Keratinocyte (primary cell): Measurements from ENCODE around the gene ZDHHC1. TPM values are rescaled to one million over a fixed set of nuclear protein-coding genes. Genes with fewer than 3 reads are reported as not detected.

Source experiments
- DNase-seq: peaks from one replicate; pipeline ENCODE4 v3.0.0-alpha.2; 2011; ENCODE audit warnings: low read depth, missing footprints, low spot score
- FAIRE-seq: peaks from 2 replicates; lab custom pipeline; 2011; peaks lifted over from hg19 to GRCh38; lab: Jason Lieb, UNC
- H2AFZ ChIP-seq: 2 replicates; pipeline ENCODE4 v1.6.0; 2012; ENCODE audit warnings: low read length, control low read depth, inconsistent platforms; ENCODE audit not compliant: control insufficient read depth
- H3K27ac ChIP-seq: 2 replicates; pipeline ENCODE4 v1.5.1; 2011; ENCODE audit warnings: low read length; ENCODE audit not compliant: control insufficient read depth, insufficient read depth
- H3K27me3 ChIP-seq: 3 replicates; pipeline ENCODE4 v1.6.0; 2011; ENCODE audit warnings: low read length; ENCODE audit not compliant: control insufficient read depth, insufficient read depth; ENCODE audit errors: extremely low read depth
- H3K36me3 ChIP-seq, 2 experiments: 2 replicates in 1 of 2; 3 replicates in 1 of 2; pipeline ENCODE4 v1.5.1; 2011; ENCODE audit warnings: low read length in 2 of 2, mild to moderate bottlenecking in 1 of 2; ENCODE audit not compliant: control insufficient read depth in 2 of 2, insufficient read depth in 2 of 2; ENCODE audit errors: extremely low read depth in 1 of 2
- H3K4me1 ChIP-seq: 3 replicates; pipeline ENCODE4 v1.5.1; 2011; ENCODE audit warnings: low read length; ENCODE audit not compliant: control insufficient read depth, insufficient read depth; ENCODE audit errors: extremely low read depth
- H3K4me2 ChIP-seq: 3 replicates; pipeline ENCODE4 v1.6.0; 2011; ENCODE audit warnings: low read depth, low read length; ENCODE audit not compliant: control insufficient read depth, insufficient read depth; ENCODE audit errors: extremely low read depth
- H3K4me3 ChIP-seq, 3 experiments: fragments of 200-600 bp in 1 of 3; sonication (generic) in 1 of 3; 2 replicates in 2 of 3; 3 replicates in 1 of 3; pipeline ENCODE4 v1.5.1; 2011 to 2016; ENCODE audit warnings: low read length in 3 of 3, mild to moderate bottlenecking in 3 of 3, control low read depth in 2 of 3, inconsistent platforms in 1 of 3, low read depth in 1 of 3, mixed read lengths in 1 of 3, mixed run types in 1 of 3, moderate library complexity in 1 of 3; ENCODE audit not compliant: control insufficient read depth in 2 of 3, insufficient read depth in 2 of 3; ENCODE audit errors: extremely low read depth in 1 of 3
- H3K79me2 ChIP-seq: 2 replicates; pipeline ENCODE4 v1.6.0; 2012; ENCODE audit warnings: low read length; ENCODE audit not compliant: control insufficient read depth, insufficient read depth
- H3K9ac ChIP-seq: 3 replicates; pipeline ENCODE4 v1.6.0; 2011; ENCODE audit warnings: low read length; ENCODE audit not compliant: control insufficient read depth, insufficient read depth; ENCODE audit errors: extremely low read depth
- H3K9me1 ChIP-seq: 3 replicates; pipeline ENCODE4 v1.6.0; 2011; ENCODE audit warnings: low read length; ENCODE audit not compliant: control insufficient read depth, insufficient read depth; ENCODE audit errors: extremely low read depth
- H3K9me3 ChIP-seq: 2 replicates; pipeline ENCODE4 v1.5.1; 2012; ENCODE audit warnings: low read depth, low read length; ENCODE audit not compliant: control insufficient read depth
- H4K20me1 ChIP-seq: 3 replicates; pipeline ENCODE4 v1.6.0; 2011; ENCODE audit warnings: low read length; ENCODE audit not compliant: control insufficient read depth, insufficient read depth; ENCODE audit errors: extremely low read depth
- CTCF ChIP-seq, 3 experiments: IDR thresholded peaks in 1 of 3; conservative IDR thresholded peaks in 1 of 3; optimal IDR thresholded peaks in 1 of 3; 2 replicates in 2 of 3; 3 replicates in 1 of 3; pipeline versions ENCODE3 to v1.5.1; 2011; ENCODE audit warnings: low read length in 3 of 3, mild to moderate bottlenecking in 3 of 3, moderate library complexity in 2 of 3, control low read depth in 1 of 3, inconsistent platforms in 1 of 3; ENCODE audit not compliant: insufficient read depth in 2 of 3; ENCODE audit errors: extremely low read depth in 1 of 3
- EZH2 ChIP-seq: IDR thresholded peaks from one replicate; pipeline ENCODE4 v1.6.1; 2012; ENCODE audit warnings: inconsistent platforms, mild to moderate bottlenecking, low read length, moderate library complexity
- dilution Hi-C: fragments of 300-500 bp; cut with MboI; formaldehyde crosslinking; loops from one replicate; pipeline ENCODE4 v1.7.0; 2020; ENCODE audit warnings: low sequenced_read_pairs; ENCODE audit not compliant: extremely low pct_ligation_motif_present
- polyA plus RNA-seq, 5 experiments: library from polyadenylated mRNA; depleted of rRNA in 3 of 5; stranded (reverse) in 3 of 5; stranded (forward) in 1 of 5; unstranded in 1 of 5; fragments of >200 nt; gene quantifications; 1 replicate in 1 of 5; 2 replicates in 3 of 5; 3 replicates in 1 of 5; pipeline versions ENCODE4 v1.2.1 to v1.2.3, GENCODE V29; 2011 to 2012; ENCODE audit warnings: missing spikeins in 2 of 5, low read depth in 1 of 5, low replicate concordance in 1 of 5

The ZDHHC1 gene
- polyA plus RNA-seq, 1 donor (not counting 4 experiments of a cell fraction or from before 2014, with no cell fraction given): 1.1 TPM

DNA sequence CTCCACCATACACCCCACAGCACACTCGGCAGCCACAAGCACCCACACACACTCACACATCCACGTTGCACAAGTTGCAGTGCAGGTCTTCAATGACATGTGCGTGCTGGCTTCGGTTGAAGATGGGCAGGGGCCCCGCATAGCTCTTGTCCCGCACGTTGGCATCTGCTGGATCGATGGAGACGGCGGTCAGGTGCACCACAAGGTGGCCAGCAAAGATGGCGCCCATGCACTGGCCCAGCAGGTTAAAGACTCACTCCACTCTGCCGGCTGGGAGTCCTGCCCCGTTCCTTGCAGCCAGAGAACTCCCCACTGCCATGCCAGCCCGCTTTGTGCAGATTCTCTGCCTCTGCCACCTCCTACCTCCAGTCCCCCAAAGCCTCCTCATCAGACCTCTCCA, 15.4 kb downstream of the ZDHHC1 start:
- H3K9me1 ChIP-seq: no peaks in the 10 kb centered on the region
- no peak overlapping the region for H3K4me3 ChIP-seq
- no peak for FAIRE-seq
- no peak for DNase-seq
- H3K36me3 ChIP-seq: no peaks in the 10 kb centered on the region
- TF ChIP-seq EZH2 (no peak), CTCF (optimal IDR thresholded peaks at IDR 0.05 in 1 of 3, IDR thresholded peaks at IDR 0.05 in 1 of 3, conservative IDR thresholded peaks at IDR 0.05 in 1 of 3; ENCODE audit: extremely low read depth in 1 of 3, insufficient read depth in 2 of 3, low read length in 3 of 3) (no peak)
- no peaks in the 10 kb centered on the region for H3K27me3 ChIP-seq
- no peak overlapping the region for H3K9ac ChIP-seq
- no peak overlapping the region for H3K27ac ChIP-seq
- H3K4me1 ChIP-seq: peaks cover 50% of the 10 kb centered on the region
- H2AFZ ChIP-seq: no peak overlapping the region
- H3K79me2 ChIP-seq: no peaks in the 10 kb centered on the region
- dilution Hi-C loops: no loop called here
- no peaks in the 10 kb centered on the region for H4K20me1 ChIP-seq
- H3K9me3 ChIP-seq: no peaks in the 10 kb centered on the region
- H3K4me2 ChIP-seq: no peak overlapping the region

GRCh38 chr16:67399749-67400704, 16.2 kb downstream of the ZDHHC1 start:
- Histone ChIP-seq H3K9me1 (no peaks in the 10 kb centered on the region), H3K27ac (no peak overlapping the region), H3K4me1 (peaks cover 46% of the 10 kb centered on the region), H3K27me3 (no peaks in the 10 kb centered on the region), H2AFZ (no peak overlapping the region), H3K4me3 (no peak overlapping the region), H3K36me3 (no peaks in the 10 kb centered on the region), H4K20me1 (no peaks in the 10 kb centered on the region), H3K4me2 (no peak overlapping the region), H3K79me2 (no peaks in the 10 kb centered on the region), H3K9me3 (no peaks in the 10 kb centered on the region), H3K9ac (no peak overlapping the region)
- dilution Hi-C loops: no loop called here
- no peak for FAIRE-seq
- DNase-seq: no peak
- TF ChIP-seq EZH2 (no peak), CTCF (optimal IDR thresholded peaks at IDR 0.05 in 1 of 3, IDR thresholded peaks at IDR 0.05 in 1 of 3, conservative IDR thresholded peaks at IDR 0.05 in 1 of 3; ENCODE audit: extremely low read depth in 1 of 3, insufficient read depth in 2 of 3, low read length in 3 of 3) (no peak)
